ENCODE results near the gene ADAM10.

Gene ADAM10

GRCh38 chr15:58696738-58697137, 52.8 kb downstream of the ADAM10 start:
- H3K36me3 ChIP-seq: no peaks in the 10 kb centered on the region
- H3K4me3 ChIP-seq (ENCODE audit: low read depth in 1 of 2, low read length in 1 of 2): no peak overlapping the region
- TF ChIP-seq, protein P1, sequence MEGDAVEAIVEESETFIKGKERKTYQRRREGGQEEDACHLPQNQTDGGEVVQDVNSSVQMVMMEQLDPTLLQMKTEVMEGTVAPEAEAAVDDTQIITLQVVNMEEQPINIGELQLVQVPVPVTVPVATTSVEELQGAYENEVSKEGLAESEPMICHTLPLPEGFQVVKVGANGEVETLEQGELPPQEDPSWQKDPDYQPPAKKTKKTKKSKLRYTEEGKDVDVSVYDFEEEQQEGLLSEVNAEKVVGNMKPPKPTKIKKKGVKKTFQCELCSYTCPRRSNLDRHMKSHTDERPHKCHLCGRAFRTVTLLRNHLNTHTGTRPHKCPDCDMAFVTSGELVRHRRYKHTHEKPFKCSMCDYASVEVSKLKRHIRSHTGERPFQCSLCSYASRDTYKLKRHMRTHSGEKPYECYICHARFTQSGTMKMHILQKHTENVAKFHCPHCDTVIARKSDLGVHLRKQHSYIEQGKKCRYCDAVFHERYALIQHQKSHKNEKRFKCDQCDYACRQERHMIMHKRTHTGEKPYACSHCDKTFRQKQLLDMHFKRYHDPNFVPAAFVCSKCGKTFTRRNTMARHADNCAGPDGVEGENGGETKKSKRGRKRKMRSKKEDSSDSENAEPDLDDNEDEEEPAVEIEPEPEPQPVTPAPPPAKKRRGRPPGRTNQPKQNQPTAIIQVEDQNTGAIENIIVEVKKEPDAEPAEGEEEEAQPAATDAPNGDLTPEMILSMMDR (IDR thresholded peaks at IDR 0.05): no peak
- no peak overlapping the region for H3K27ac ChIP-seq
- H3K9me3 ChIP-seq: no peaks in the 10 kb centered on the region
- no peaks in the 10 kb centered on the region for H3K27me3 ChIP-seq
- H3K4me1 ChIP-seq (ENCODE audit: control insufficient read depth in 1 of 2, insufficient read depth in 1 of 2, low read depth in 1 of 2, low read length in 1 of 2): no peaks in the 10 kb centered on the region

- H3K4me3 ChIP-seq (ENCODE audit: low read depth in 1 of 2, low read length in 1 of 2): no peak overlapping the region
- TF ChIP-seq, protein P1 (IDR thresholded peaks at IDR 0.05): no peak
- H3K27ac ChIP-seq: no peak overlapping the region
- H3K9me3 ChIP-seq: no peaks in the 10 kb centered on the region
- H3K4me1 ChIP-seq (ENCODE audit: control insufficient read depth in 1 of 2, insufficient read depth in 1 of 2, low read depth in 1 of 2, low read length in 1 of 2): no peaks in the 10 kb centered on the region
- no peaks in the 10 kb centered on the region for H3K36me3 ChIP-seq
- no peaks in the 10 kb centered on the region for H3K27me3 ChIP-seq
Observed at GRCh38 chr15:58694641-58695398, 54.7 kb downstream of the ADAM10 start.

- H3K36me3 ChIP-seq: no peaks in the 10 kb centered on the region
- no peaks in the 10 kb centered on the region for H3K27me3 ChIP-seq
- TF ChIP-seq, protein P1 (IDR thresholded peaks at IDR 0.05): no peak
- no peaks in the 10 kb centered on the region for H3K9me3 ChIP-seq
- H3K27ac ChIP-seq: no peak overlapping the region
- no peak overlapping the region for H3K4me3 ChIP-seq (ENCODE audit: low read depth in 1 of 2, low read length in 1 of 2)
- H3K4me1 ChIP-seq (ENCODE audit: control insufficient read depth in 1 of 2, insufficient read depth in 1 of 2, low read depth in 1 of 2, low read length in 1 of 2): no peaks in the 10 kb centered on the region
Observed at GRCh38 chr15:58690703-58691102, 58.8 kb downstream of the ADAM10 start.

DNA sequence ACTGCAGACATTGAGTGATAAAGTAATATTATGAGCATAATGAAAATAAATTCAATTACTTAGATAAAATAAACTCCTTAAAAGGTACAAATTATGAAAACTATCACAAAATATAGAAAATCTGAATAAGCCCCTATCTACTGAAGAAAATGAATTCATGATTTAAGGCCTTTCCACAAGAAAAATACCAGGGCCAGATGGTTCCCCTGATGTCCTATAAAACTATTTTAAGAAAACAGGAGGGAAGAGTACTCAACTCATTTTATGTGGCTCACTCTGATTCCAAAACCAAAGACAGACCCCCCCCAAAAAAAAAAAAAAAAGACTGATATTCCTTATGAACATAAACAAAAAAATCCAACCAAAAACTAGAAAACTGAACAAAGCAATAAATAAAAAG, 59.9 kb downstream of the ADAM10 start:
- Histone ChIP-seq H3K9me3 (no peaks in the 10 kb centered on the region), H3K4me3 (ENCODE audit: low read depth in 1 of 2, low read length in 1 of 2) (no peak overlapping the region), H3K27ac (no peak overlapping the region), H3K4me1 (ENCODE audit: control insufficient read depth in 1 of 2, insufficient read depth in 1 of 2, low read depth in 1 of 2, low read length in 1 of 2) (no peaks in the 10 kb centered on the region), H3K27me3 (no peaks in the 10 kb centered on the region), H3K36me3 (no peaks in the 10 kb centered on the region)
- TF ChIP-seq, protein P1 (IDR thresholded peaks at IDR 0.05): no peak

- Histone ChIP-seq H3K4me3 (ENCODE audit: low read depth in 1 of 2, low read length in 1 of 2) (no peak overlapping the region), H3K27ac (no peak overlapping the region), H3K9me3 (no peaks in the 10 kb centered on the region), H3K36me3 (no peaks in the 10 kb centered on the region), H3K27me3 (no peaks in the 10 kb centered on the region), H3K4me1 (ENCODE audit: control insufficient read depth in 1 of 2, insufficient read depth in 1 of 2, low read depth in 1 of 2, low read length in 1 of 2) (no peaks in the 10 kb centered on the region)
- TF ChIP-seq, protein P1 (IDR thresholded peaks at IDR 0.05): no peak
Observed at GRCh38 chr15:58686286-58686685, 63.2 kb downstream of the ADAM10 start.

All from neutrophil (primary cell).